ENCODE results near the gene UNG.

DNA sequence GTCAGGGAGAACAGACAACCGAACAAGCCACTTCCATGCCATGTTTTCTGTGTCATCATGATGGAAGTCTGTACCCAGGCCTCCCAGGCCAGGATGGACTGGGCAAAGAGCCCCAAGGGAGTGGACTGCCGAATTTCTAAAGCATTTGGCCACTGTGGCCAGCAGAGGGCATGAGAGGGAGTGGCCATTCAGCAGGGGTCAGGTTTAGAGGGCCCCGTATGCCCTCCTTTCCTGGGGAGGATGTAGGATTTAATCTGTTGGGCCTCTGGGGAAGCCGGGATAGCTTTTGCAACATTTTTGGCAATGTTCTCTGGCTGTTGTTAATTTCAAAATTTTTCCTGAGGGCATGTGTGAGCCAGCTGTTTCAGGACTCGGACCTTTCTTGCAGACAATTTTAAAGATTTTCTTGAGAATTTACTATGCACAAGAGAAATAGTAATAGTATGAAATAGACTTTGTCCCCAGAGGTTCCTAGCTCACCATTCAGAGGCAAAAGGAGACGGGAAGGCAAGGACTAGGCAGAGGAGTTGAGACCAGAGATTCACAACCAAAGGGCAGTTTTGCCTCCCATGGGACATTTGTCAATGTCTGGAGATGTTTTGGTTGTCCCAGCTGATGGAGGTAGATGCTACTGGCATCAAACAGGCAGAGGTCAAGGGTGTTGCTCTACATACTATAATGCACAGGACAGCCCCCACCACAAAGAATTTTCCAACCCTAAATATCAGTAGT is 37.0 kb downstream of the UNG start:
- TF ChIP-seq CTCF (IDR thresholded peaks at IDR 0.05; ENCODE audit: low read length) (peak; percentile 65), EZH2 (optimal IDR thresholded peaks at IDR 0.05; ENCODE audit: low read depth, low read length) (no peak)
